Endothelial cell of umbilical vein (primary cell): ENCODE measurements around the gene MATK. TPM values are rescaled to one million over a fixed set of nuclear protein-coding genes. Genes with fewer than 3 reads are reported as not detected.

Experiments
- BruUV-seq: library from RNA; stranded (reverse); fragments of 400-500 nt; replicated peaks from 2 replicates; lab custom pipeline; 2021; lab: Mats Ljungman, UMichigan
- CTCF ChIA-PET: fragments of 300-600, 350-600 bp; sonication (Branson Sonifier 250); formaldehyde crosslinking; loops from one replicate; lab custom pipeline; 2021; ENCODE audit warnings: antibody characterized with exemption, inconsistent platforms; lab: Charles Lee
- POLR2A ChIA-PET: fragments of 300-600, 350-600 bp; sonication (Branson Sonifier 250); formaldehyde crosslinking; loops from one replicate; lab custom pipeline; 2021; ENCODE audit warnings: antibody characterized with exemption, inconsistent platforms; lab: Charles Lee
- DNase-seq: peaks from one replicate; pipeline ENCODE4 v3.0.0-alpha.2; 2011; ENCODE audit warnings: low read depth, low spot score
- FAIRE-seq: peaks from 2 replicates; lab custom pipeline; 2011; peaks lifted over from hg19 to GRCh38; lab: Jason Lieb, UNC
- H2AFZ ChIP-seq: 2 replicates; pipeline ENCODE4 v1.6.0; 2012; ENCODE audit warnings: low read depth, low read length, control low read depth, inconsistent platforms
- H3K27ac ChIP-seq: 2 replicates; pipeline ENCODE4 v1.5.1; 2011; ENCODE audit warnings: low read depth, mild to moderate bottlenecking, control low read depth, low read length, moderate library complexity; ENCODE audit not compliant: insufficient read depth
- H3K27me3 ChIP-seq, 2 experiments: 2 replicates each; pipeline versions ENCODE4 v1.6.0 to v1.6.1; 2011; ENCODE audit warnings: low read length in 2 of 2, mixed read lengths in 1 of 2; ENCODE audit not compliant: control insufficient read depth in 2 of 2, insufficient read depth in 2 of 2
- H3K36me3 ChIP-seq, 2 experiments: 2 replicates in 1 of 2; 3 replicates in 1 of 2; pipeline ENCODE4 v1.5.1; 2011; ENCODE audit warnings: low read length in 2 of 2, mild to moderate bottlenecking in 1 of 2, moderate library complexity in 1 of 2; ENCODE audit not compliant: control insufficient read depth in 2 of 2, insufficient read depth in 2 of 2; ENCODE audit errors: extremely low read depth in 1 of 2
- H3K4me1 ChIP-seq: 3 replicates; pipeline ENCODE4 v1.5.1; 2011; ENCODE audit warnings: mild to moderate bottlenecking, low read length; ENCODE audit not compliant: control insufficient read depth, insufficient read depth; ENCODE audit errors: extremely low read depth
- H3K4me2 ChIP-seq: 2 replicates; pipeline ENCODE4 v1.6.1; 2011; ENCODE audit warnings: low read length, control low read depth, mixed read lengths; ENCODE audit not compliant: insufficient read depth
- H3K4me3 ChIP-seq, 3 experiments: fragments of 200-600 bp in 1 of 3; sonication (generic), shearing (Covaris generic) in 1 of 3; replicated peaks in 1 of 3; 2 replicates each; pipeline ENCODE4 v1.5.1; 2011 to 2016; ENCODE audit warnings: control low read depth in 3 of 3, low read length in 3 of 3, mild to moderate bottlenecking in 2 of 3, inconsistent platforms in 1 of 3, low read depth in 1 of 3, moderate library complexity in 1 of 3; ENCODE audit not compliant: insufficient read depth in 1 of 3
- H3K79me2 ChIP-seq: 2 replicates; pipeline ENCODE4 v1.6.0; 2012; ENCODE audit warnings: low read length, inconsistent platforms; ENCODE audit not compliant: control insufficient read depth, insufficient read depth
- H3K9ac ChIP-seq: replicated peaks from 2 replicates; pipeline ENCODE3; 2011; ENCODE audit warnings: low read length, control low read depth; ENCODE audit not compliant: insufficient read depth; ENCODE audit errors: extremely low read depth
- H3K9me1 ChIP-seq: replicated peaks from 3 replicates; pipeline ENCODE4 v1.6.0; 2011; ENCODE audit warnings: mild to moderate bottlenecking, low read length; ENCODE audit not compliant: control insufficient read depth, insufficient read depth; ENCODE audit errors: extremely low read depth
- H3K9me3 ChIP-seq: replicated peaks from 2 replicates; pipeline ENCODE4 v1.5.1; 2012; ENCODE audit warnings: low read length, inconsistent platforms; ENCODE audit not compliant: control insufficient read depth, insufficient read depth
- H4K20me1 ChIP-seq: replicated peaks from 2 replicates; pipeline ENCODE3; 2011; ENCODE audit warnings: mild to moderate bottlenecking, low read length; ENCODE audit not compliant: control insufficient read depth, insufficient read depth; ENCODE audit errors: extremely low read depth
- EZH2 ChIP-seq: IDR thresholded peaks from 2 replicates; pipeline ENCODE4 v1.6.1; 2012; ENCODE audit warnings: borderline replicate concordance, low read depth, mild to moderate bottlenecking, moderate library complexity, low read length, inconsistent platforms; ENCODE audit not compliant: severe bottlenecking
- FOS ChIP-seq: IDR thresholded peaks from 2 replicates; pipeline ENCODE4 v1.6.1; 2011; ENCODE audit warnings: mild to moderate bottlenecking, low read length, moderate library complexity, borderline replicate concordance; ENCODE audit not compliant: insufficient read depth
- MYC ChIP-seq: IDR thresholded peaks from one replicate; pipeline ENCODE4 v1.6.1; 2011; ENCODE audit warnings: mild to moderate bottlenecking, low read depth, low read length
- POLR2AphosphoS5 ChIP-seq: IDR thresholded peaks from 2 replicates; pipeline ENCODE4 v1.6.1; 2012; ENCODE audit warnings: low read depth, mild to moderate bottlenecking, control low read depth, low read length, moderate library complexity; ENCODE audit not compliant: insufficient read depth
- dilution Hi-C: fragments of 300-500 bp; cut with MboI; formaldehyde crosslinking; loops from one replicate; pipeline ENCODE4 v1.15.0; 2019; ENCODE audit warnings: low sequenced_read_pairs; ENCODE audit not compliant: extremely low pct_ligation_motif_present
- intact Hi-C: fragments of 100-400 bp; cut with micrococcal nuclease; formaldehyde crosslinking; loops from one replicate; pipeline ENCODE4 v1.10.0; 2022
- polyA plus RNA-seq, 4 experiments: library from polyadenylated mRNA; depleted of rRNA in 3 of 4; stranded (reverse) in 3 of 4; unstranded in 1 of 4; fragments of >200 nt; gene quantifications; 2 replicates each; pipeline versions ENCODE4 v1.2.1 to v1.2.3, GENCODE V29; 2011 to 2012; ENCODE audit warnings: missing spikeins in 1 of 4
- total RNA-seq: library from RNA; stranded (reverse); gene quantifications from 2 replicates; pipeline ENCODE4 v1.2.3, GENCODE V29; 2021
- TF ChIP-seq, protein P1 (sequence below): IDR thresholded peaks from 2 replicates; pipeline ENCODE4 v1.6.1; 2011; ENCODE audit not compliant: insufficient read depth, insufficient read length
- TF ChIP-seq, protein P2 (sequence below), 2 donors: IDR thresholded peaks; 1 replicate in 1 of 2; 2 replicates in 1 of 2; pipeline ENCODE4 v1.5.1; 2011; ENCODE audit warnings: low read length in 2 of 2, mild to moderate bottlenecking in 2 of 2, moderate library complexity in 2 of 2, control low read depth in 1 of 2, inconsistent platforms in 1 of 2, low read depth in 1 of 2; ENCODE audit not compliant: insufficient read depth in 1 of 2; ENCODE audit errors: extremely low read depth in 1 of 2

MATK gene
- total and polyA plus RNA-seq, 2 donors (not counting 3 experiments of a cell fraction or from before 2014, with no cell fraction given) = not detected

DNA sequence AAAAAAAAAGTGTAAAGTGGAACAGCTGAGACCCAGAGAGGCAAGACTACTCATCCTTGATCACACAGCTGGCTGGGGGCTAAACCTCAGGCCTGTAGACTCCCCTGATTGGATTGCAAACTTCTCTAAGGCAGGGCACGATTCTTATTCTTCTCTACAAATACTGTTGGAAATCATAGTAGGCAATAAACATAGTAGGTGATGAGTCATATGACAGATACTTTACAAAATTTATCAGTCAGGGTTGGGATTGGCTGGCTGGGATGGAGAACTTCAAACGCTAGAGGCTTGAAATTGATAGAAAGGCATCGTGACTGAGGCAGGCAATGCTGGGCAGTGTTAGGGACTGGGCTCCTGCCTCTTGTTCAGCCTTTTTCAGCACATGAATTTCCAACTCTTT, 5.9 kb upstream of the MATK start:
- ChIA-PET CTCF (no interaction called here), POLR2A (no interaction called here)
- no peak for FAIRE-seq
- no peaks in the 10 kb centered on the region for H3K9me1 ChIP-seq
- no peak for DNase-seq
- H3K4me3 ChIP-seq = no peak overlapping the region
- intact Hi-C loops (no loop called here), dilution Hi-C loops (no loop called here)
- no peak overlapping the region for H2AFZ ChIP-seq
- H3K9ac ChIP-seq = no peak overlapping the region
- BruUV-seq = no TSS peak
- no peaks in the 10 kb centered on the region for H3K79me2 ChIP-seq
- no peaks in the 10 kb centered on the region for H3K9me3 ChIP-seq
- no peak overlapping the region for H3K4me2 ChIP-seq
- H3K4me1 ChIP-seq = no peaks in the 10 kb centered on the region
- H3K36me3 ChIP-seq = no peaks in the 10 kb centered on the region
- H3K27me3 ChIP-seq = no peaks in the 10 kb centered on the region
- H3K27ac ChIP-seq = no peak overlapping the region
- TF ChIP-seq, protein P1, sequence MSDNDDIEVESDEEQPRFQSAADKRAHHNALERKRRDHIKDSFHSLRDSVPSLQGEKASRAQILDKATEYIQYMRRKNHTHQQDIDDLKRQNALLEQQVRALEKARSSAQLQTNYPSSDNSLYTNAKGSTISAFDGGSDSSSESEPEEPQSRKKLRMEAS = no peak
- TF ChIP-seq, protein P2, sequence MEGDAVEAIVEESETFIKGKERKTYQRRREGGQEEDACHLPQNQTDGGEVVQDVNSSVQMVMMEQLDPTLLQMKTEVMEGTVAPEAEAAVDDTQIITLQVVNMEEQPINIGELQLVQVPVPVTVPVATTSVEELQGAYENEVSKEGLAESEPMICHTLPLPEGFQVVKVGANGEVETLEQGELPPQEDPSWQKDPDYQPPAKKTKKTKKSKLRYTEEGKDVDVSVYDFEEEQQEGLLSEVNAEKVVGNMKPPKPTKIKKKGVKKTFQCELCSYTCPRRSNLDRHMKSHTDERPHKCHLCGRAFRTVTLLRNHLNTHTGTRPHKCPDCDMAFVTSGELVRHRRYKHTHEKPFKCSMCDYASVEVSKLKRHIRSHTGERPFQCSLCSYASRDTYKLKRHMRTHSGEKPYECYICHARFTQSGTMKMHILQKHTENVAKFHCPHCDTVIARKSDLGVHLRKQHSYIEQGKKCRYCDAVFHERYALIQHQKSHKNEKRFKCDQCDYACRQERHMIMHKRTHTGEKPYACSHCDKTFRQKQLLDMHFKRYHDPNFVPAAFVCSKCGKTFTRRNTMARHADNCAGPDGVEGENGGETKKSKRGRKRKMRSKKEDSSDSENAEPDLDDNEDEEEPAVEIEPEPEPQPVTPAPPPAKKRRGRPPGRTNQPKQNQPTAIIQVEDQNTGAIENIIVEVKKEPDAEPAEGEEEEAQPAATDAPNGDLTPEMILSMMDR (IDR thresholded peaks at IDR 0.05; ENCODE audit: extremely low read depth in 1 of 2, insufficient read depth in 1 of 2, low read depth in 1 of 2, low read length in 2 of 2) = no peak
- TF ChIP-seq POLR2AphosphoS5 (no peak), EZH2 (no peak), MYC (no peak), FOS (no peak)
- H4K20me1 ChIP-seq = no peaks in the 10 kb centered on the region
